ENCODE data around the gene TMEM203. TPM values are rescaled to one million over a fixed set of nuclear protein-coding genes. Genes with fewer than 3 reads are reported as not detected.

The TMEM203 gene
- total and polyA plus RNA-seq, 9 donors = 29.2 to 40.8 (median 37.5) TPM

- intact Hi-C loops (cut with DNase I) = no loop called here
- TF ChIP-seq POLR2A (IDR thresholded peaks at IDR 0.05) (no peak), EP300 (IDR thresholded peaks at IDR 0.05) (no peak), CTCF (IDR thresholded peaks at IDR 0.05) (no peak)
- no peak for DNase-seq
- H3K4me1 ChIP-seq (ENCODE audit: insufficient read depth) = no peaks in the 10 kb centered on the region
- H3K9me3 ChIP-seq = no peaks in the 10 kb centered on the region
- no peak overlapping the region for H3K4me3 ChIP-seq
- no peaks in the 10 kb centered on the region for H3K27me3 ChIP-seq
- 69 to 79% (median 70%) methylated on average over 21 of the region's 21 CpGs for WGBS, 3 donors
- H3K27ac ChIP-seq = no peak overlapping the region
- H3K36me3 ChIP-seq = no peaks in the 10 kb centered on the region
These were observed 7.1 kb upstream of the TMEM203 start for GRCh38 chr9:137212520-137212919.

- Histone ChIP-seq H3K4me3 (no peak overlapping the region), H3K4me1 (ENCODE audit: insufficient read depth) (no peaks in the 10 kb centered on the region), H3K27me3 (no peaks in the 10 kb centered on the region), H3K9me3 (no peaks in the 10 kb centered on the region), H3K27ac (no peak overlapping the region), H3K36me3 (no peaks in the 10 kb centered on the region)
- TF ChIP-seq POLR2A (IDR thresholded peaks at IDR 0.05) (no peak), CTCF (IDR thresholded peaks at IDR 0.05) (no peak), EP300 (IDR thresholded peaks at IDR 0.05) (no peak)
- intact Hi-C loops (cut with DNase I) = no loop called here
- no peak for DNase-seq
- 65 to 78% (median 70%) methylated on average over 13 of the region's 13 CpGs for WGBS, 3 donors
These were observed 6.1 kb upstream of the TMEM203 start for GRCh38 chr9:137211532-137211931.

DNA sequence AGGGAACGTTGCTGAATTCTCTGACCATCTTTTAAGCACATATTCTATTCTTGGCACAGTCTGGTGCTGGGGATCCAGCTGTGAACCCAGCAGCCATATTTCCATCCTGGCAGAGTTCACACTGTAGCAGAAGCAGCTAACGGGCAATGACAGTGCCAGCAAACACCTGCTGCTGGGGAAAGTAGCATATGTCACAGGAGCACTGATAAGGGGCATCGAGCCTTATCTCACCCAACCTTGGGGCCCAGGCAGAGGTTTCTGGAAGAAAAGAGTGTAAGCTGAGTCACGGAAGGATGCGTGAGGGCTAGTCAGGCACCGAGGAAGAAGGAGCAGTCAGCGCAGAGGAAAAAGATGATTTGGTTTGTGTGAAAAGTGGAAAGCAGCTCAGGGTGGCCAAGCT, 1.2 kb upstream of the TMEM203 start:
- peaks cover 13% of the 10 kb centered on the region for H3K4me1 ChIP-seq (ENCODE audit: insufficient read depth)
- intact Hi-C loops (cut with DNase I) = no loop called here
- H3K9me3 ChIP-seq = no peaks in the 10 kb centered on the region
- no peak overlapping the region for H3K27ac ChIP-seq
- H3K4me3 ChIP-seq = no peak overlapping the region
- no peak for DNase-seq
- TF ChIP-seq EP300 (IDR thresholded peaks at IDR 0.05) (no peak), CTCF (IDR thresholded peaks at IDR 0.05) (no peak), POLR2A (IDR thresholded peaks at IDR 0.05) (no peak)
- H3K36me3 ChIP-seq = no peaks in the 10 kb centered on the region
- H3K27me3 ChIP-seq = no peaks in the 10 kb centered on the region
- WGBS, 3 donors = 63 to 70% (median 68%) methylated on average over 7 of the region's 7 CpGs

GRCh38 chr9:137204731-137205125, 720 bp downstream of the TMEM203 start:
- Histone ChIP-seq H3K4me3 (peak overlapping the region; percentile 91), H3K4me1 (ENCODE audit: insufficient read depth) (peaks cover 13% of the 10 kb centered on the region), H3K27ac (no peak overlapping the region), H3K36me3 (no peaks in the 10 kb centered on the region), H3K9me3 (no peaks in the 10 kb centered on the region), H3K27me3 (no peaks in the 10 kb centered on the region)
- intact Hi-C loops (cut with DNase I) = no loop called here
- 7 to 13% (median 10%) methylated on average over 21 of the region's 21 CpGs for WGBS, 3 donors
- no peak for DNase-seq
- TF ChIP-seq POLR2A (IDR thresholded peaks at IDR 0.05) (no peak), CTCF (IDR thresholded peaks at IDR 0.05) (no peak), EP300 (IDR thresholded peaks at IDR 0.05) (no peak)

DNA sequence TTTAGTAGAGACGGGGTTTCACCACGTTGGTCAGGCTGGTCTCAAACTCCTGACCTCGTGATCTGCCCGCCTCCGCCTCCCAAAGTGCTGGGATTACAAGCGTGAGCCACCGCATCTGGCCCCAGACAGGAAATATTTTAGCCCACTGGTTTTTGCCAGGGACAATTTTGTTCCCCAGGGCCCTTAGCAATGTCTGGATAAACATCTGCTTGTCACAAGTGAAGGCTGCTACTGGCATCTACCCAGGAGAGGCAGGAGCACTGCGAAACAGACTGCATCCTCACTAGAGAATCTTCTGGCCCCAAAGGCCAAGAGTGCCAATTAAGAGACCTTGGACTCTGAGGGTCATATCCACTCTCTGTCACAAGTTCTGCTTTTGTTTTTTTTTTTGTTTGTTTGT, 2.5 kb downstream of the TMEM203 start:
- intact Hi-C loops (cut with DNase I) = no loop called here
- H3K36me3 ChIP-seq = no peaks in the 10 kb centered on the region
- no peak overlapping the region for H3K27ac ChIP-seq

More for the DNA sequence above, 2.5 kb downstream of the TMEM203 start:
- H3K9me3 ChIP-seq = no peaks in the 10 kb centered on the region
- WGBS, 3 donors = 74 to 79% (median 75%) methylated on average over 8 of the region's 8 CpGs
- H3K27me3 ChIP-seq = no peaks in the 10 kb centered on the region
- no peak for TF ChIP-seq CTCF (IDR thresholded peaks at IDR 0.05)
- TF ChIP-seq EP300 (IDR thresholded peaks at IDR 0.05) = no peak
- TF ChIP-seq POLR2A (IDR thresholded peaks at IDR 0.05) = no peak
- H3K4me1 ChIP-seq (ENCODE audit: insufficient read depth) = peaks cover 23% of the 10 kb centered on the region
- no peak overlapping the region for H3K4me3 ChIP-seq
- no peak for DNase-seq

Measured in ovary (tissue), 9 donors.